Large intestine (tissue), 3 donors: ENCODE data around the gene NBEA. TPM values are rescaled to one million over a fixed set of nuclear protein-coding genes. Genes with fewer than 3 reads are reported as not detected.
A peak's percentile ranks its signal among the peaks of the same experiment; 100 is the strongest.

ENCODE experiments used
- DNase-seq, 2 donors: peaks; one replicate each; pipeline versions ENCODE4 v3.0.0 to v3.0.0-alpha.2; 2013
- H3K27ac ChIP-seq: one replicate; pipeline ENCODE4 v1.5.1; 2013; ENCODE audit warnings: low read length
- H3K27me3 ChIP-seq: 2 replicates; pipeline ENCODE4 v1.6.1; 2013; ENCODE audit warnings: low read length; ENCODE audit not compliant: control insufficient read depth, insufficient read depth
- H3K36me3 ChIP-seq: 2 replicates; pipeline ENCODE4 v1.6.1; 2013; ENCODE audit warnings: low read length; ENCODE audit not compliant: control insufficient read depth, insufficient read depth
- H3K4me1 ChIP-seq: one replicate; pipeline ENCODE4 v1.6.1; 2013; ENCODE audit warnings: low read length; ENCODE audit not compliant: control insufficient read depth, insufficient read depth
- H3K4me3 ChIP-seq: one replicate; pipeline ENCODE4 v1.5.1; 2013; ENCODE audit warnings: low read length
- H3K9me3 ChIP-seq: one replicate; pipeline ENCODE4 v1.6.1; 2013; ENCODE audit warnings: mild to moderate bottlenecking, low read depth, low read length, moderate library complexity; ENCODE audit not compliant: control insufficient read depth
- WGBS: methylation state at CpG from one replicate; pipeline ENCODE4 v1.1.5; 2013; ENCODE audit warnings: low lambda C conversion rate; ENCODE audit not compliant: insufficient coverage; 5-methylcytosine and 5-hydroxymethylcytosine counted together
- polyA plus RNA-seq: library from polyadenylated mRNA; unstranded; fragments of 120-200 nt; gene quantifications from one replicate; pipeline ENCODE4 v1.2.1, GENCODE V29; 2013

NBEA gene
- polyA plus RNA-seq, 1 donor = 8.7 TPM

DNA sequence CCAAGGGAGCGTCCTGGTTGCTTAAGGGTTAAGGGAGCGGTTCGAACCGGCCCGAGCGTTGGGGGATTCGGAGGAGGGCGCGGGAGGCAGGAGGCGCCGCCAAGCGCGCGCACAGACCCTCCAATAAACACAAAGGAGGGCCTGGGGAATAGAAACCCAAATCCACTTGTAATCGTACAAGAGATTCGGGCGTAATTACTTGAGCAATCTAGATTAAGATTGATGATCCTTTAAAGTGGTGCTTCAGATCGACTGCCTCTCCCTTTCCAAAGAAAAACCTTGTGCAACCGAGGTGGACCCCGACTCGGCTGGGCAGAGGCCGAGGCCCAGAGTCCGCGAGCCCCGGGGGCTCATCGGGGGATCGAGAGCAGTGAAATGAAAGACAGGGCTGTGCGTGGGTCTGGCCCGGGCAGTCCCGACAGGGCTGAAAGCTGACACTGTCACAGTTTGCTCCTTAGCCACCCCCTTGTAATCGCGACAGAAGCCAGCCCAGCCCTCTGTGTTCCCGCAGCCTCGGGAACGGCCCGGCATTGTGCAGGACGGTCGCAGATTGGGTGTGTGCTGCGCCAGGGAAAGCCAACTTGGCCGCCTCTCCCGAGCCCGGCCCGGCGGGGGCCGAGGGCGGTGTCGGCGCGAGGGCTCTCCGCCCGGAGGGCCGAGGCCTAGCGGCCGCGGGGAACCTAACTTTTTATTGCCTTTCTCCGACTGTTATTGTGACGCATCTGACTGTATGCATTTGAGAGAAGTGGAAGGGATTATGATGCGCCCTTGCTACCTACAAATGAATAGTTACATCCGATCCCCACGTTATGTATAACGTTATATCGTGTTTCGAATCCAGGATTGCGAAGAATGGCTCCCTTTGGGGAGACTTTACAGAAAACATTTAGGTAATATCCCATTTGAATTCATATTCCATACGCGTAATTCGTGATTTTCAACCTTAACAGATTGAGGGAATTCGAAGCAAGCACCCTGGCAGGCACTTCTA lies 528.9 kb downstream of the NBEA start:
- DNase-seq = peak in 1 of 2 donors; percentile 46
- Histone ChIP-seq H3K4me1 (peaks cover 11% of the 10 kb centered on the region), H3K9me3 (peaks cover 5% of the 10 kb centered on the region), H3K27me3 (peaks cover 64% of the 10 kb centered on the region), H3K27ac (no peak overlapping the region), H3K36me3 (no peaks in the 10 kb centered on the region), H3K4me3 (peak overlapping the region; percentile 28)
- 3% methylated on average over 6 of the region's 68 CpGs for whole genome bisulfite sequencing

DNA sequence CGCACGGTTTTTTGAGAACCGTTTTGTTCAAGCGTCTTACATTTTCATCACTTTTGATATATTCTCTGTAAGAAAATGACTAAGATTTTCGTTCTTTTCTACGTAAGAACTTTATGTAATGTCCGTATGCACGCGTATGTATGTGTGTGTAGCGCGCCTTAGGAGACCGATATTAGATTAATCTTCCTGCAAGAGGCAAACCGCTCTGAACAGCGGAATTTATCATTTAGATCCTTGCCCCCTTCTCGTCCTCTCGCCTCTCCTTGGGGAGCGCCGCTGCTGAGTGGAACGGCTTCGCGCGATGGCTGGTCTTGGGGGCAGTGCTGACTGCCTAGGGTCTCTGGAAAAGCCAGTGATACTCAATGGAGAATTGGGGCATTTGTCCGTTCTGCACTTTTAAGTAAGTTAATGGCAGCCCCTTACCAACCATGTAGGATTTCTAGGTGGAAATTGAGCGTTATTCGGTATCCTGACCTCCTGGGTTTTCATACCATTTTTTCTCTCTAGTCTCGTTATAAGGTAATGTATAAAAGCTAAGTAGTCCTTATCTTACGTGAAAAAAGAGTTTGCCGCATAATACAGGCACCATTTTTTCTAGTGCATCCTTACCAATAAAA lies 529.7 kb downstream of the NBEA start:
- Histone ChIP-seq H3K9me3 (peaks cover 5% of the 10 kb centered on the region), H3K27me3 (peaks cover 70% of the 10 kb centered on the region), H3K4me3 (peak overlapping the region; percentile 1), H3K4me1 (peaks cover 16% of the 10 kb centered on the region), H3K36me3 (no peaks in the 10 kb centered on the region), H3K27ac (no peak overlapping the region)
- DNase-seq = peak in 1 of 2 donors; percentile 20
- 0% methylated on average over 3 of the region's 28 CpGs for WGBS

DNA sequence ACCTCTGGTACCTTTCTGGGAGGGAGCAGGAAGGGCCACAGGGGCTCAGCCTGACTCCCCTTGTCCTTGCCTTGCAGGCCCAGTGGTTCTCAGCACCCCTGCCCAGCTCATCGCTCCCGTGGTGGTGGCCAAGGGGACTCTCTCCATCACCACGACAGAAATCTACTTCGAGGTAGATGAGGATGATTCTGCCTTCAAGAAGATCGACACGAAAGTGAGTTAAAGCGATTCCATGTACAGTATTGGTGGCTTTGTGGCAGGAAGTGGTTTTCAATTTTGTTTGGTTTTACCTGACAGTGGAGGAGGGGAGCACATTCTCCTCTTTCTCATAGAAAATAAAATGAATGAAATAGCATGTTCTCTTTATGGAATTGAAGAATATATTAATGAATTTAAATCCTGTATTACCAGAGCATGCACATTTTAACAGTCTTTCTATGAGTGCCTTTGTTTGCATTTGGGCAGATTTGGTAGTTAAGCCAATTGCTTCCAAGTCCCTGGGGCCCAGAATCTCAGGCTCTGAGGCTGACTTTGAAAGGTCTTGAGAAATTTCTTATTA lies 530.3 kb downstream of the NBEA start:
- Histone ChIP-seq H3K4me1 (peaks cover 16% of the 10 kb centered on the region), H3K36me3 (no peaks in the 10 kb centered on the region), H3K4me3 (no peak overlapping the region), H3K27me3 (peaks cover 76% of the 10 kb centered on the region), H3K27ac (no peak overlapping the region), H3K9me3 (peaks cover 5% of the 10 kb centered on the region)
- WGBS = no CpG with 5 or more reads among the region's 7 CpGs
- DNase-seq = no peak

DNA sequence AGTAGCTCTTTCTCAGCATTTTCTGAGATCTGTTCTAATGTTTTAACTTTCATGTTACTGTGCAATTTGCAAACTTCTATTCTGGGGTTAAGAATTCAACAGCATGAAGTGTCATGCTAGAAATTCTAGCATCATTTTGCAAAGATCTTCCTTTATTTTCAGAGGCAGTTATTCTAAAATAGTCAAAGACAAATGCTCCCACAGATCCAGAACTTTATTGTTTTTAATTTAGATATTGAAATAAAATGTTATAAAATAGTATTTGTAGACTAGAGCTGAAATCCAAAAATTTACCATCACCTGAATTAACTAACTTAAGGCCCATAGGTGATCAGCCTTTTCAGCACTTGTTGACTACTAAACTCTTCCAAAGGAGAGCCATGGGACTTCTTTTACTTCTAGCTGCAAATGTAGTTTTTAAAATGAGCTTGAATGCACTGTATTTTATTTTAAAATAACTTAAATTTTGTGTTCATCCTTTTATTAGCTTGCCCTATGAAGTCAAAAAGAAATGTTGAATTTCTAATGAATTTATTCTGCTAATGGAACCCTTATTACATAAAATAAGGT lies 531.2 kb downstream of the NBEA start:
- DNase-seq = no peak
- Histone ChIP-seq H3K9me3 (peaks cover 5% of the 10 kb centered on the region), H3K27ac (no peak overlapping the region), H3K36me3 (no peaks in the 10 kb centered on the region), H3K4me1 (peaks cover 16% of the 10 kb centered on the region), H3K4me3 (no peak overlapping the region), H3K27me3 (peaks cover 81% of the 10 kb centered on the region)

DNA sequence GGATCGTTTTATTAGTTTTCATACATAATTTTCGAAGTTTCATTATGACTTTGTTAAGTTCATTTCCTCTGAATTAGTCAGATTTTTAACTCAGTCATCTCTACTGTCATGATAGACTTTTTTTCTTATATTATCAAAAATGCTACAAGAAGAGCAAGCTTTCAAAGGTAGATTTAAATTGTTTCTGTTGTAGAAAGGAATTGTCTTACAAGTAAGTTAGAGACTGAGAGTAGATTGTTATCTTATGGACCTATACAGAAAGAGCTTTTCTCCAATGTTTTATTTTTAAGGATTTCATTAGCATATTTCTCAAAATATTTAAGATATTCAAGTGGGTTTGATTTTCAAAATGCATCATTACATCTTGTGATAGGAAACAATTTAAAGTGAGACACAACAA lies 531.7 kb downstream of the NBEA start:
- no peak overlapping the region for H3K27ac ChIP-seq
- peaks cover 8% of the 10 kb centered on the region for H3K9me3 ChIP-seq
- WGBS = 90% methylated on average over 2 of the region's 2 CpGs
- peaks cover 82% of the 10 kb centered on the region for H3K27me3 ChIP-seq
- peak overlapping the region; percentile 7 for H3K4me3 ChIP-seq
- no peaks in the 10 kb centered on the region for H3K36me3 ChIP-seq
- peaks cover 16% of the 10 kb centered on the region for H3K4me1 ChIP-seq
- no peak for DNase-seq

DNA sequence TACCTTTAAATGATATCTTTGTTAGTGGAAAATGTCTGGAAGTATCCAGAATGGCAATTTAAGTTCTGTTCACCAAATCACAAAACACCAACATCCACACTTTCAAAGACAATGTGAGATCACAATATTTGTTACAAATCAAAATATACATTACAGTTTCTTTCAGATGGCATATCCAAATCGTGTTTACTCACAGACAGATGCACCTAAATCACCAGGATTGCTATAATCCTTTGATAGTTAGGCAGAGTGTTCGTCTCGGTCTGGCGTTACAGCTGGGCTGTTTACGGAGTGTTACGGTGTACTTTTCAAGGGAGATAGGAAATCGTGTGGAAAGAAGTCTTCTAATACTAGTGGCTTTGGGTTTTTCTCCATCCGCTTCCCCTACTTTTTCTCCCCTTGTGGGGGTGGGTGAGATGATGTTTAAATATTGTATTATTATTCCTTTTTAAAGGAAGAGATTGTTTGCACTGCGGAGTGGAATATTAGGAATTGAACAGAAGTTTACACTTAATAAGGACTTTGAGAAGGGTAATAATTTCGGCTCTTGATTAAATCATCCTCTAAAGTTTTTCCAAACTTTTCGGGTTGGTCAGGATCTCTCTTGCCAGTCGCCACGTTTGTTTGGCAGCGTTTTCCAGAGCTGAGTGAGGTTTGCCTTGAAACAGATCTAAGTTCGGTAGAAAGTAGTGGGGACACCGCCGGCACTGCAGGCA lies 532.6 kb downstream of the NBEA start:
- H3K4me3 ChIP-seq = peak overlapping the region; percentile 45
- DNase-seq = peak in 1 of 2 donors; percentile 34
- H3K4me1 ChIP-seq = peaks cover 16% of the 10 kb centered on the region
- peaks cover 86% of the 10 kb centered on the region for H3K27me3 ChIP-seq
- H3K9me3 ChIP-seq = peaks cover 10% of the 10 kb centered on the region
- no peak overlapping the region for H3K27ac ChIP-seq
- 7% methylated on average over 3 of the region's 17 CpGs for WGBS
- H3K36me3 ChIP-seq = no peaks in the 10 kb centered on the region

DNA sequence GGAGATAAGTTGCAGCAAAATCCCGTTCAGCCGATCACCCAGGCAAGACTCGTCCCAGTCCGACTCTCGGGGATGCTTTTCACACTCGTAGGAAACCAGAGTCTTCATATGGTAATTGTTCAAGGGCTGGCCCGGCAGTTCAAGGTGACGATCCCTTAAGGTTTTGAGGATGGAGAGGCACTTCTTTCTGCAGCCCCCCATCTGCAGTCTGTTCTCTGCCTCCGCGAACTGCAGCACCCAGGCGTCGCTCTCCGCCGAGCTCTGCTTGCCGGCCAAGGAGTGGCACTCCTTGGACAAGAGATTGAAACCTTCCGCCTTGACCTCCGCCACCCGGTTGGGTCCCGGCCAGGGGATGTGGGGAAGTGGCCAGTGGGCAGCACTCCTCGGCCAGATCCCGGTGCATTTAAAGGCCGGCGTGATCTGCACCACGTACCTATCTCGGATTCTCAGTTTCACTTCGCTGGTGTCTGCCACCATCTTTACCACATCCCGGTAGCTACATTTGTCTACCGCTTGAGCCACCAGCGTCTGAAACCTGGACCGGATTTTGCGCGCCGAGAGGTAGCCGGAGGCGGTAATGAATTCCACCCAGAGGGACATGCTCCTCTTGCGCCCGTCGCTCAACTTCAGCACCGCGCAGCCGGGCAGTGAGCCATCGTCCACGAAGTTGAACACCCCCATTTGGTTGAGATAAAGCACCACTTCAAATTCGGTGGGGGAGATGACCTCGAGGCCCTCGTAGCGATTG lies 533.3 kb downstream of the NBEA start:
- peaks cover 84% of the 10 kb centered on the region for H3K27me3 ChIP-seq
- H3K4me3 ChIP-seq = peak overlapping the region; percentile 45
- peaks cover 10% of the 10 kb centered on the region for H3K9me3 ChIP-seq
- no CpG with 5 or more reads among the region's 47 CpGs for WGBS
- H3K4me1 ChIP-seq = peaks cover 16% of the 10 kb centered on the region
- peak overlapping the region; percentile 2 for H3K27ac ChIP-seq
- no peaks in the 10 kb centered on the region for H3K36me3 ChIP-seq
- peak in 1 of 2 donors; percentile 52 for DNase-seq

DNA sequence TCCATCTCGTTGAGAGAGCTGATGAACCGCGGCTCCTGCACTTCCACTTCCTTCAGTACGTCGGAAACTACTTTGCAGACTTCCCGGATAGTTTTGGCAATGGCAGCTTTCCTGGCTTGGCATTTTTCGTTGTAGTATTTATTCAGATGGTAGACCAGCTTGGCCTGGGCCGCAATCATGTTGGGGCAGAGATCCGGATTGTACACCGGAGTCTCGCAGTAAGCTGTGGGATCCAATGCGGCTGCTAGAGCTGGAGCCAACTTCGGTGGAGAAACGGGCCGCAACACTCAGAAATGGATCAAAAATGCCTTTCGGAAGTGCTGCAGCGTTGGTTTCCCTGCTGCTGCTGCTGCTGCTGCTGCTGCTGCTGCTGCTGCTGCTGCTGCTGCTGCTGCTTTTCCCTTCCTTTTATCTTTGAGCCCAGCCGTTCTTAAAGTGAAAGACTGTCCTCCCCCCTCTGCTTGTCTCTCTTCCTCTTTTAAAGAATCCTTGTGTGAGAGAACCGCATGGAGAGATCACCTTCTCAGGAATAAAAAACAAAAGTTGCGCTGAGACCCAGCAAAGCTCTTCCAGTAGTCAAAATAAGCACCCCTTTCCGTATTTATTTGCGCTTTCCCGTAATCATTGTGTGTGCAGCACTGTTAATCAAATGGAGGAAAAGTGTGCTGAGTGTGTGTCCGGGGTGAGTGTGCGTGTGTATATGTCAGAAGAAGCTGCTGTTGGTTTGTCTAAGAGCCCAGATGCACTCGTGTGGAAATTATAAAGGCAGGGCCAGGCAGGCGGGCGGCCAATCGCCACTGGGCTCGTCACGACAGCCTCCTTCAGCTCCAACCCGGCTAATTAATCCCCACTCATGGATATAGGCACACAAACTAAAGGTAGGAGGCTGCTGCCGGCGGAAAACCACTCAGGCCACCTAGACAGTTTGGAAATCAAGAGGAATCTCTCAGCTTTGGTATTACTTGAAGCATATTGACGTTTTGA lies 534.2 kb downstream of the NBEA start, which contains the start of gene MAB21L1:
MAB21L1 (minus strand) TSS at position 730 of the 984 bp plus-strand sequence; CDS start at position 179, 551 bp downstream.
- peaks cover 75% of the 10 kb centered on the region for H3K27me3 ChIP-seq
- no peaks in the 10 kb centered on the region for H3K36me3 ChIP-seq
- H3K27ac ChIP-seq = peak within 1 kb of the TSS; percentile 2
- DNase-seq = peak in 1 of 2 donors; percentile 60
- peaks cover 4% of the 10 kb centered on the region for H3K9me3 ChIP-seq
- H3K4me3 ChIP-seq = peak within 1 kb of the TSS; percentile 45
- 0% methylated on average over 2 of the region's 35 CpGs for WGBS
- peaks cover 16% of the 10 kb centered on the region for H3K4me1 ChIP-seq
